DMS 273 treated with DMSO at 0.1 percent for 48 hours (cell line): ENCODE results near the gene EXOC2.
"Not testable (repeated sequence)": the region's sequence is repeated elsewhere in the genome, so short reads cannot be mapped to it uniquely, and the experiment has no call there.

Experiments
- DNase-seq: peaks from one replicate; lab custom pipeline; 2025; lab: John Stamatoyannopoulos, UW

The EXOC2 gene

DNA sequence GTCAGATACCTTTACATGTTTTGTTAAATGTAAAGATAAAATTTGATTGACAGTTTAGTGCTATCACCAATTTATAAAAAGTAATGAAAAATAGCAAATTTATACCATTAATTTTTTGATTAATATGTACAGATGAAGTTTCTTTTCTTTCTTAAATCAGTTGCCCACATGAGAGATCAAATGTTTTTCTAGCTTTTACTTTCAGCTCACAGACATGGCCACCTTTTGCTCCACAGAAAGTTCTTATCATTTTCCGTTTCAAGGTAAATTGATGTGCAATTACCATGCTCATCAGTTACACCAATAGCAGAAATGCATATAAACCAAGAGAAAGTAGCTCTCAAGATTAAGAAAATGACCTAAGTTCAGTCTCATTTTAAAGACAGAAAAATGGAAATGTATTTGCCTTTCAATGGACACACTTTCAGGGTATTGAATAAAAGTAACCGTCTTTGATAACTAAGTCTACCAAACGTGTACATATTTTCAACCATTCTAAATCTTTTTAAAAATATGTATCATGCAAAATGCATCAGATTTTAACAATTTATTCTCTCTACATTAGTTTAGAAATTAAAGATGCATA, 16.6 kb upstream of the EXOC2 start:
- DNase-seq = no peak

GRCh38 chr6:708237-708598, 15.3 kb upstream of the EXOC2 start:
- DNase-seq = no peak

- DNase-seq = no peak
These were observed 14.8 kb upstream of the EXOC2 start for GRCh38 chr6:707576-708236.

DNA sequence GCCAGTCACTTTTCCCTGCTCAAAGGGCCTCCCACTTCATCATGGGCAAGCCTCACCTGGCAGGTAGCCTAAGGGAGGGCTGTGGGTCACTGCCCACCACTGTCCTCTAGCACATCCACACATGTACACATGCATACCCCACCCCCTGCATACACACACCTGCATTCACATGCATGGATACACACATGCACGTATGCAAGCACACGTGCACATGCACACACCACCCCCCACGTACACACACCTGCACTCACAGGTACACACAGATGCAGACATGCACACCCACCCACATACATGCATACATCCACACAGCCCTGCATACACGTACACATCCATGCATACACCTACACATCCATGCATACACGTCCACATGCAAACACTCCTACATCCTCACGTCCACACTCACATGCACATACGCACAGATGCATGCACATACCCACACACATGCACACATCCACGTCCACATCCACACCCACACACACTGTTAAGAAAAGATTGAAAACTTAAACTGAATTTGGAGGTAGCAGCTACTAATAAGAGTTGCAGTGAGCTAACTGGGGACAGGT, 14.0 kb upstream of the EXOC2 start:
- DNase-seq = no peak

GRCh38 chr6:706146-706545, 13.2 kb upstream of the EXOC2 start:
- DNase-seq = no peak

- DNase-seq = no peak
These were observed 12.1 kb upstream of the EXOC2 start for GRCh38 chr6:705047-705446.

- DNase-seq = no peak
These were observed 11.1 kb upstream of the EXOC2 start for GRCh38 chr6:704046-704445.

DNA sequence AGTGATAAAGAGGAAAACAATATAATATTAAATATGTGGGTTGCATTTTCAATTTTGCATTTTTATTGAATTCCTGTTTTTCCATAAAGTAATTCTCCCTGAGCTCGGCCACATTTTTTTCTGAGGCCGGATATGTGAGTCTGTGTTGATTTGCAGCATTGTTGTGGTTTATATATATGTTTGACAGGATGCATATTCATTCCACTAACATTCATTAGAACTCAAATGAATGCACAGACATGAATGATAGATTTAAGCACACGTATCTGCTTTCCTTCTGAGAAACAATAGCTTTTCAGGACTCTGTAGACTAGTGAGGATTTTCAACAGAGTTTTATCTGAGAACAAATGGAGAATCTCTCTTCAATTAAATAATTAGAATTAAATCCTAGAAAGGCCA, 10.6 kb upstream of the EXOC2 start:
- DNase-seq = no peak

GRCh38 chr6:701700-702479, 9.0 kb upstream of the EXOC2 start:
- DNase-seq = no peak

DNA sequence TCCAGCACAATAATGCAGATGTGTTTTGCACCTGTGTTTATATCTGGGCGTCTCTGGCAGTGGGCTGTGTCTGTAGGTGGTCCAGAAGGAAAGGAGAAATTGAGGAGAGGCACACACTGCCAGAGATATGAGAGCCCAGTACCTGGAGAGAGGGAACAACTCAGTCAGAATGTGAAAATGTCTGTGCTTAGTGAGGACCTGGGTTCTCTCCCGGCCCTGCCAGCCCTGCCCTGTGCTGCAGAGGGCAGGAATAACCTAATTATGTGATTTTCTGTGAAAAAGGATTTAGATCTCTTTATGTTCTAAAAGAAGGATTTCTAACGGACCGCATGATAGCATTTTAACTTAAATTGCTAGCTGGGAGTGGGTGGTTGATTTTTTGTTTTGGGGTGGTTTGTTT, 8.3 kb upstream of the EXOC2 start:
- DNase-seq = no peak

DNA sequence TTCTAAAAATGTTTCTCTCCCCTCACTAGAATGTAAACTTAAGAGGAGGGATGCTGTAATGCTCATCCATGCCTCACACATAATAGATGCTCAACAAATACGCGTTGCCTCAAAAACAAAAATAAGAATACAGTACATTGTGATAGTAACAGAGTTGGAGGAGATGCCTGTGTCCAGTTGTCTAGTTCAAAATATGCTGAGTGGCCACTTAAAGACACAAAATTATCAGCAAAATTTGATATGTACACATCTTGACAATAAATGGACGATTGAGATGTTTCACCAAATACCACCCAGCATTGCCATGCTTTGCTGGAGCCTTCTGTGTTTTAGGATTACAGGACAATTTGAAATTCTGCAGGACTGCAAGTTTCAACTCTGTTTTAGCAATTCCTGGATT, 7.6 kb upstream of the EXOC2 start:
- DNase-seq = no peak

DNA sequence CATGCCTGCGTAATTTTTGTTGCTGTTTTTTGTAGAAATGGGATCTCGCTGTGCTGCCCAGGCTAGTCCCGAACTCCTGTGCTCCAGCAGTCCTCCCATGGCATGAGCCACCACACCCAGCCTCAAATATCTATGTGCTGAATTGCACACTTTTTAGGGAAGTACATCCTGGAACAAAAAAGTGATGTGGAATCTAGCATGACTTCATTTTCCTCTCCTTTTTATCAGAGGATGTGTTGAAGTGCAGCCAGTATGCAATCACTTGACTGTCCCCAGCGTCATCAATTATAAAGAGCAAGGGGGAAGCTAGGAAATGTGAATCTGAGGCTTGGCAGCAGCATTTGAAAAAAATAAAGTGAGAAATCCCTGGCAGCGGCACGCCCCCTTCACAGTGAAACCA, 6.4 kb upstream of the EXOC2 start:
- DNase-seq = no peak

DNA sequence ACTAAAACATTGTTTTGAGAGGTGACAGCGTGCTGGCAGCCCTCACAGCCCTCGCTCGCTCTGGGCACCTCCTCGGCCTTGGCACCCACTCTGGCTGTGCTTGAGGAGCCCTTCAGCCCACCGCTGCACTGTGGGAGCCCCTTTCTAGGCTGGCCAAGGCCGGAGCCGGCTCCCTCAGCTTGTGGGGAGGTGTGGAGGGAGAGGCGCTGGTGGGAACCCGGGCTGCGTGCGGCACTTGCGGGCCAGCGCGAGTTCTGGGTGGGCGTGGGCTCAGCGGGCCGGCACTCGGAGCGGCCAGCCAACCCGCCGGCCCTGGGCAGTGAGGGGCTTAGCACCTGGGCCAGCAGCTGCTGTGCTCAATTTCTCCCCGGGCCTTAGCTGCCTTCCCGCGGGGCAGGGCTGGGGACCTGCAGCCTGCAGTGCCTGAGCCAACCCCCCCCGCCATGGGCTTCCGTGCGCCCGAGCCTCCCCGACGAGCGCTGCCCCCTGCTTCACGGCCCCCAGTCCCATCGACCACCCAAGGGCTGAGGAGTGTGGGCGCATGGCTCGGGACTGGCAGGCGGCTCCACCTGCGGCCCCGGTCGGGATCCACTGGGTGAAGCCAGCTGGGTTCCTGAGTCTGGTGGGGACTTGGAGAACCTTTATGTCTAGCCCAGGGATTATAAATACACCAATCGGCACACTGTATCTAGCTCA, 1.6 kb upstream of the EXOC2 start:
- not testable (repeated sequence) for DNase-seq

GRCh38 chr6:693723-694009, 727 bp upstream of the EXOC2 start:
- no peak for DNase-seq

DNA sequence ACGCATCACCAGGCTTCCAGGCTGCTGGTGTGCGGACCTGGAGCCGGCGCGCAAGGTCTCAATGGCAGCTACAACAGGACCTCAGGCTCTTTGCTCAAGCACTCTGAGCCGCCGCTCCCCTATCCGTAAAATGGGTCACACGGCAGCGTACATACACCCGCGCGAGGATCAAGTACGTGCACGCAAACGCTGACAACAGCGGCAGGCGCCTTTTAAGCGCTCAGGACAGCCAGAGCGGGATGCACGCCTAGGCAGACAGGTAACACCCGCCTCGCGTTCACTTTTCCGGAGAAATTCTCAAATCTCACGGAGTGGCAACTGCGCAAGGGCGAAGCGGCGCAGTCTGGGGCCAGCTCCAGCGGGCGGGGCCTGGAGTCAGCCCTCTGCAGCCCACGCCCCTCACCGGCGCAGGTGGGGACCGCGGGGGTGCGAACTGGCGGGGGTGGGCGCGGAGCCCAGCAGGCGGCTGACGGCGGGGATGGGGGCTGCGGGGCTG, 535 bp downstream of the EXOC2 start:
- no peak for DNase-seq

GRCh38 chr6:689223-689622, 3.7 kb downstream of the EXOC2 start:
- DNase-seq = no peak

GRCh38 chr6:686497-686896, 6.4 kb downstream of the EXOC2 start:
- no peak for DNase-seq

DNA sequence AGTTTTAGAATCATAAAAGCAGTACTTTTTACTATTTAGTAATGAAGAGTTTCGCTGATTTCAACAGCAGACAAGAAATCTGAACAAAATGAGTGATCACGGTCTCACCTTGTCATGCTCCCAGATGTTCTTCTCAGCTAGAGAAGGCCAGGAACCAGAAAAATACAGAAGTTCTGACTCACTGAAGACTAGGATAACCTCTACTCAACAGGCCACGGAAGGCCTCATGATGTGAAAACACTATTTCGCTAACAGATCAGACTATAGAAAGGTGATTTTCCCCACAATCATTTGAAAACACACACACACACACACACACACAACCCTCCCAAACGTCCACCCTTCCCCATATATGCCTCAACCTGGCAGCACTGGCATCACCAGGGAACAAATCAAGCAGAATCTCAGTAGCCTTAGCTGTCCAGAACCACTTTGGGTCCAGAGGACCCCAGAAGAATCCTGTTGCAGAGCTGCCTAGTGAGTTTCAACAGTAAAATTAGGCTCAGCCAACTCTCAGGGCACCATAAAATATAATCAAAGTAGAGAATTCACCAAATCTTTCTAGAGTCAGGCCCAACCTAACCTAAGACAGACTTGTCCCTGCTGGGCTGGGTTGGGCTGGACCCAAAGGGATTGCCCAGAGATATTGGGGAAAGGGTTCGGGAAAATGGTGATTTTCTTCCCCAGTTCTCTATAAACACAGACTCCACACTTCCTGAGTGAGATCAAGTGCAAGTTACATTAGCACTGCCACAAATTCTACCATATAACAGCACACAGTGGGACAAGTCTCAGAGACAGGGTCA, 7.9 kb downstream of the EXOC2 start:
- DNase-seq = no peak

- peak; percentile 69 for DNase-seq
These were observed 9.0 kb downstream of the EXOC2 start for GRCh38 chr6:683742-684440.

DNA sequence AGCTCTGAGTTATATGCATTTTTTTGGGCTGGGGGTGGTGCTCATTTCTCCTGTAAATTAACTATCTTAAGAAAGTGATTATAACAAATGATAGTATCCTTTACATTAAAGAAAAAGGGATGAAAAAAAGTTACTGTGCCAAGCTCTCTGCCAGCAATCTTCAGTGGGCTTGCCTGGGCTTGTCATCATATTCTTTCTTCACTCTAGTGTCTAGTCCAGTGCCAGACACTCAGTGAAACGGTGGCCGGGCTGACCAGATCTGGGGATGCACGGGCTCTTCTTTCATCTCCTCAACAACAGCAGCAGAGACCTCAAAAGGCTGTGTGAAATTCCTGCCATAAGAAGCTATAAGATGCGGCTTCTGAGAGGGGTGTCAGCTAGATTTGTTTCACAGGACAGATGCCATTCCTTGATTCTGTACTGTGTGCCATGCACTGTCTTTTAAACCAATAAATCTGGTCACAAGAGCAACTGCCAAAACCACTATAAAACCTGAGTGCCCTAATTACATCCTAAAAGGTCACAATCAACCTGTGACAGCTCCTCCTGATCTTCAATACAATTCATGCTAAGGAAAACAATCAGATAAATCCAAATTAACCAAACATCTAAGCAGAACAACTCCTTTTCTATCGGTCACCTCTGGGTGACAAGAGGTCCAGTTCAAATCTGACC, 12.1 kb downstream of the EXOC2 start:
- no peak for DNase-seq

DNA sequence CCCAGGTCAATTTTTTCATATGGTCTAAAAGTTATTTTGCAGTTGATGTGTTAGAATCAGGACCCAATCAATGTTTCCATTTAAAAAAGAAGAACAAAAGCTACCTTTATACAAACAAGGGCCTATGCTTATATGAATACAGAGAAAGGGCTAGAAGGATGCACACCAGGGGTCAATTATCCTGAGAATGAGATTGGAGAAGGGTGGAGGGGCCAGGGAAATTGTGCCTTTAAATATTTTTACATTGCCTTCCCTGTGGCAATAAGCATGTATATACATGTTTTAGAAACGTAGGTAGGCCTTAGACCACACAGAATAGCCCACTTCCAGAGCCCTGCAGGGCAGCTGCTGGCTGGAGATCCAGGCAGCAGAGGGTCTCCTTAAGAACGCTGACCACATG, 12.7 kb downstream of the EXOC2 start:
- no peak for DNase-seq
